ENCODE data around the gene PPP1R9A.

The PPP1R9A gene

GRCh38 chr7:94974423-94974822, 67.0 kb downstream of the PPP1R9A start:
- no peak overlapping the region for H3K27ac ChIP-seq
- no peak for TF ChIP-seq CTCF (conservative IDR thresholded peaks at IDR 0.05)

GRCh38 chr7:94975336-94975735, 67.9 kb downstream of the PPP1R9A start:
- no peak overlapping the region for H3K27ac ChIP-seq
- TF ChIP-seq CTCF (conservative IDR thresholded peaks at IDR 0.05), result no peak

GRCh38 chr7:94980418-94981142, 73.2 kb downstream of the PPP1R9A start:
- no peak for TF ChIP-seq CTCF (conservative IDR thresholded peaks at IDR 0.05)
- peak overlapping the region; percentile 44 for H3K27ac ChIP-seq

GRCh38 chr7:94995921-94996320, 88.5 kb downstream of the PPP1R9A start:
- H3K27ac ChIP-seq, result no peak overlapping the region
- TF ChIP-seq CTCF (conservative IDR thresholded peaks at IDR 0.05), result no peak

- no peak overlapping the region for H3K27ac ChIP-seq
- TF ChIP-seq CTCF (conservative IDR thresholded peaks at IDR 0.05), result no peak
These were observed 89.0 kb downstream of the PPP1R9A start for GRCh38 chr7:94996369-94996768.

GRCh38 chr7:94997547-94997946, 90.2 kb downstream of the PPP1R9A start:
- no peak overlapping the region for H3K27ac ChIP-seq
- TF ChIP-seq CTCF (conservative IDR thresholded peaks at IDR 0.05), result no peak

GRCh38 chr7:94998266-94999068, 91.1 kb downstream of the PPP1R9A start:
- no peak overlapping the region for H3K27ac ChIP-seq
- TF ChIP-seq CTCF (conservative IDR thresholded peaks at IDR 0.05), result no peak
